Activated CD4-positive, alpha-beta T cell treated with anti-CD3 and anti-CD28 coated beads for 1 hour (primary cell): ENCODE results near the gene ATXN7L3B.

ENCODE experiments used
- DNase-seq: peaks from one replicate; pipeline ENCODE4 v3.0.0-alpha.2; 2020

ATXN7L3B gene

DNA sequence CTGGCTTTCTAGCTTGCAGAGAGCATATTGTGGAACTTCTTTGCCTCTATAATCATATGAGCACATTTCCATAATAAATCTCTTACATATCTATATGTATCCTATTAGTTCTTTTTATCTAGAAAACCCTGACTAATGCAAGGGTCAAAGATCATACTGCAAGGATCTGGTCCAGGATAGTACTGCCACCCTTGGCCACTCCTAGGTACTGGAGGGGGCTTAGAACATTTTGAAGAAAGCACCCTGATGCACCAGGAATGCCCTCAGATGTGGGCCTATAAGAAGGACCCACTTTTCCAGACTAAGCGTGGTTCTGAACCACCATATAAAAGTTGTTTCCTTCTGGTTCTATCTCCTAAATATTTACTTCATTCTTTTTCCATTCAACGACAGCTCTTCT is 14.6 kb downstream of the ATXN7L3B start:
- no peak for DNase-seq

GRCh38 chr12:74559728-74560127 is 22.1 kb downstream of the ATXN7L3B start:
- no peak for DNase-seq

GRCh38 chr12:74563927-74564326 is 26.3 kb downstream of the ATXN7L3B start:
- no peak for DNase-seq

- DNase-seq = no peak
Observed at GRCh38 chr12:74578486-74578885, 40.9 kb downstream of the ATXN7L3B start.

DNA sequence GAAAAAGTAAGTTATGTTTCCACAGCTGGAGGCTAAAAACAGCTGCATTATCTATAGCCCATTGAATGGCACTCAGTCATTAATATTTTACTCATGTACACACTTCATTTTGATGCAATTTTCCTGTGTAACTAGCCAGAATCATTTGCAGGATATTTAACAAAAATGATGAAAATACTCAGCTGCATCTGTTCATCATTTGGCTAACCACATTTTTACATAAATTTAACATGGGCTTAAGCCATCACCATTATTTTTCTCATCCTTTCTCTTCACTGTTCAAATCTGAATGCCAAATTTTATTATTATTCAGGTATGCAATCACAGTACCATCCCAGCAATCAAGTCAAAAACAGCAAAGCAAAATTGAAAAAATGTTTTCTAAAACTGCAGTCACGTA is 41.8 kb downstream of the ATXN7L3B start:
- DNase-seq = no peak

DNA sequence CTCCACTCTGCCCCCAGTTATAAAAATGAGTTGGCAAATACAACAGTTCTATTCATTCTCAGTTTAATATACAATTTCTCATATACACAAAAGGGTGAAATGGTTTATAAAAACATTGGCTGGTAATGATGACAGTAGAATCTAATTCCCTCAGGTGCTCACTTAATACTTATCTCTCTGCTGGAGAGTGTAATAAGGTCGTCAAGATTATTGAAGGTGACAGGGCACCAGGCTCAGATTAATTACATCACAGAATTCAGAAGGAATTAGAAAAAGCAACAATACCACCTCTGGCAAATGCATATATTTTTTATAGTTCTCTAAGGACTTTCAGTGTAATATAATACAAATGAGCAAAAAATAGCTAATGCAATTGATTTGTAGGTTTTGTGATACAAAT is 42.3 kb downstream of the ATXN7L3B start:
- no peak for DNase-seq

DNA sequence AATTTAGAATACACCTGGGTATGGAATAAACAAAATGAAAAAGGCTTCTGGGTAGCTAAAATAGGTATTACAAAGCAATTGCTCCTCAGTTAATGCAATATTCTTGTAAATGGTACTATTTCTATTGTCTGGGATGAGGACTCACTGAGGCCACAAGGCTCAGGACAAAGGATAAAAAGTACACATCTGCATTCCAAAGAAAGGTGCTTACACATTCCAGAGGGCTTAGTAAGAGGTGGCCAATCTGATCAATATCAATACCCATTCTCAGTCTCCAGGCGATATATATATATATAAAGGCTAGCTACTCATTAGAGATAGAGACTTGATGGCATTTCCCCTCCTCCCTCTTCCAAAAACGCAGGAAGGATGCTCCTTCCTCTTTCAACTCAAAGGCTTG is 43.8 kb downstream of the ATXN7L3B start:
- no peak for DNase-seq

DNA sequence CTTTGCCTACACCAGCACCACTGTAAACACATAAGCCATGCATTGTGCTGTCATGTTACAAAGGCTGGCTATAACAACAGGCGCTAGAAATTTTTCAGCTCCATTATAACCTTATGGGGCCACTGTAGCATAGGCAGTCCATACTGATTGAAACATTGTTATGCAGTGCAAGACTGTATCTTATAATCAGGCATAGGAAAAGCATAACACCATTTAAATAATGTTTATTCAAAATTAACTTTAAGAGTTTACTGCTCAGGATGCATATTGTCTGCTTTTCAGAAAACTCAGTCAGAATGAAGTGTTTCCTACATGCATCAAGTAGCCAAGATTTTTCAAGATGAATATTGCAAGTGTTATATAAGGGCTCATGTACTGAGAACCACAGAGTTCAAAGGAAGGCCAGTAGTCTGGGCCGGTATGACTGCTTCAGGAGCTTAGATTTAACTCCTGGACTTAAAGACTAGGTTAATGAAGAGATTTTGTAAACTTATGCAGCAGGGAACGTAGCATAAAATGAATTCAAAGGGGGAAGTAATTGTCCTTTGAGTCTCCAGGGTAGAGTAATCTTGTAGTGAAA is 46.9 kb downstream of the ATXN7L3B start:
- no peak for DNase-seq

DNA sequence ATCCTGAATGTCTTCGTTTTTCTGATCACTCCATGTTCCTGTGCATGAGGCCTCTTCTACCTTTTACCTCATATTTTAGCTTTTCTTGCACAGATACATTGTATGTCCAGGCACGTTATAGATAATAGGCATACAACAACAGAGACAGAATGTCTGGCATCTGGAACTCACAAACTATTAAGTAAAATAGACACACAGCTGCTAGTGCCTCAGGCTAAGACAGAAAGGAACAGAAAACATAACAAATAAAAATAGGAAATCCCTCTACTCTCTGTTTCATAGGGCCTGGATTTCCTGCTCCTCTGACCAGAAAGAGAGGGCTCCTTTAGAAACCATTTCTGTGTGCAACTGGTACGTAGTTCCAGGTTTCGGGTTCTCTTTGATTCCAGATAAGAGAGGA is 48.6 kb downstream of the ATXN7L3B start:
- DNase-seq = no peak
